AG04449 (cell line): ENCODE data around the gene RACK1.

Source experiments
- CTCF ChIA-PET: fragments of 350-600 bp; formaldehyde crosslinking; extraction: SDS; loops from one replicate; lab custom pipeline; 2021; ENCODE audit warnings: antibody characterized with exemption; lab: Yijun Ruan, JAX
- POLR2A ChIA-PET: fragments of 400-600, 350-600 bp; formaldehyde crosslinking; extraction: SDS; loops from one replicate; lab custom pipeline; 2020; ENCODE audit warnings: antibody characterized with exemption, inconsistent platforms; lab: Yijun Ruan, JAX
- DNase-seq: peaks from one replicate; pipeline ENCODE4 v3.0.0-alpha.2; 2010; ENCODE audit warnings: low read depth, low spot score
- H3K4me3 ChIP-seq: 2 replicates; pipeline ENCODE4 v1.5.1; 2011; ENCODE audit warnings: low read depth, mild to moderate bottlenecking, control low read depth, low read length
- CTCF ChIP-seq: IDR thresholded peaks from one replicate; pipeline ENCODE4 v1.5.1; 2011; ENCODE audit warnings: mild to moderate bottlenecking, moderate library complexity, low read length, control low read depth, inconsistent platforms; ENCODE audit not compliant: insufficient read depth; ENCODE audit errors: missing control alignments

Gene RACK1

GRCh38 chr5:181237729-181238385 lies 5.8 kb downstream of the RACK1 start:
- no peak overlapping the region for H3K4me3 ChIP-seq
- TF ChIP-seq CTCF = no peak
- DNase-seq = no peak
- ChIA-PET CTCF (no interaction called here), POLR2A (interaction anchor here (0.7 to 1.2 kb wide), 3 partner anchors 8 to 53 kb away, joined by 3 to 4 read pairs (median 3); no protein-coding TSS in a partner anchor)

- POLR2A ChIA-PET = interaction anchor here (1.2 to 3.4 kb wide), 2 partner anchors 13 to 53 kb away, joined by 4 to 40 read pairs; partner anchors contain the start of gene TRIM41
- no peak overlapping the region for H3K4me3 ChIP-seq
- CTCF ChIA-PET = no interaction called here
- no peak for TF ChIP-seq CTCF
- no peak for DNase-seq
Observed at GRCh38 chr5:181236954-181237641, 6.6 kb downstream of the RACK1 start.

GRCh38 chr5:181236471-181236870 lies 7.2 kb downstream of the RACK1 start:
- no peak overlapping the region for H3K4me3 ChIP-seq
- ChIA-PET CTCF (no interaction called here), POLR2A (interaction anchor here (3.4 kb wide), 1 partner anchor 12 kb away, joined by 40 read pairs; the partner anchor contains the start of gene TRIM41)
- no peak for DNase-seq
- TF ChIP-seq CTCF = no peak

GRCh38 chr5:181235689-181236366 lies 7.9 kb downstream of the RACK1 start:
- no peak overlapping the region for H3K4me3 ChIP-seq
- CTCF ChIA-PET = no interaction called here
- POLR2A ChIA-PET = interaction anchor here (0.9 to 3.4 kb wide), 4 partner anchors 8 to 44 kb away, joined by 3 to 40 read pairs (median 7); partner anchors contain the start of genes RACK1 and TRIM41
- no peak for DNase-seq
- no peak for TF ChIP-seq CTCF

GRCh38 chr5:181235323-181235688 lies 8.4 kb downstream of the RACK1 start:
- CTCF ChIA-PET = no interaction called here
- no peak overlapping the region for H3K4me3 ChIP-seq
- no peak for DNase-seq
- POLR2A ChIA-PET = interaction anchor here (0.9 to 3.4 kb wide), 5 partner anchors 9 to 44 kb away, joined by 3 to 40 read pairs (median 6); partner anchors contain the start of genes RACK1 and TRIM41
- no peak for TF ChIP-seq CTCF
